GM10248 (cell line): Measurements from ENCODE around the gene ANKRD17.
"Not testable (repeated sequence)": the region's sequence is repeated elsewhere in the genome, so short reads cannot be mapped to it uniquely, and the experiment has no call there.

Experiments
- CTCF ChIA-PET: fragments of 300-600 bp; sonication (Branson Sonifier 250); formaldehyde crosslinking; extraction: SDS; loops from one replicate; lab custom pipeline; 2021; ENCODE audit warnings: antibody characterized with exemption; lab: Yijun Ruan, JAX
- POLR2A ChIA-PET: fragments of 350-650 bp; sonication (Branson Sonifier 250); formaldehyde crosslinking; extraction: SDS; loops from one replicate; lab custom pipeline; 2020; ENCODE audit warnings: antibody characterized with exemption; lab: Yijun Ruan, JAX
- DNase-seq: peaks from one replicate; pipeline ENCODE4 v3.0.0; 2012; ENCODE audit errors: extremely low spot score
- TF ChIP-seq, protein P1 (sequence below): IDR thresholded peaks from 2 replicates; pipeline ENCODE4 v1.5.1; 2012; ENCODE audit warnings: mild to moderate bottlenecking, low read depth; ENCODE audit errors: extremely low read depth, missing control alignments, control extremely low read depth

Gene ANKRD17

DNA sequence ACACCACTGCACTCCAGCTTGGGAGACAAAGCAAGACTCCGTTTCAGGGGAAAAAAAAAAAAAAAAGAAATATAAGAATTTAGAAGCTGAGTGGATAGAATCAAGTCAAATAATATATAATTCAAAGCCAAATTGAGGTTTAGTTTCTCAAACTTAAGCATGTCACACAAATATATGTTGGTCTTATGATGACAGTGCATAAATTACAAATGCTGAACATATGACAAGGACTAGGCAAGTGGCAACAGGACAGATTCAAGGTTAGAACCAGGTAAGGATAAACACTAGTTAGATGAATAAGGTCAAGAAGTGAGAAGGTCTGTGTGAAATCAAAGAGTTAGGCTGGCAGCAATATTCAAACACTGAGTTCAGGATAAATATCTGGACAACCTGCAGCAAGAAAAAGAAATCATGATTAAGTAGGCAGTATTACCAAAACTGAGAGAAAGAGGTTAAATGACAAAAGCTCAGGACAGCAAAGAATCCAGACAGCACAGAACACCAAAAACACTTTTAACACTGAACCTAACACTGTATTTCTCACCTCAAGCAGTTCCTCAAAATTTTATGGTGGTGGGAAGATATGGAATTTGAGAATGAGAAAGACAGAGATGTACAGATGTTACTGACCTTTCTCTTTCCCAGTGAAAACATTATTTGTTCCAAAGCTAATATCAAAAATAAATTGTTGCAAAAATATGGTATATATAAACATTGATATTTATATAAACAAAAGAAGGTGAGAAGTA lies 45.4 kb downstream of the ANKRD17 start:
- no peak for DNase-seq
- ChIA-PET POLR2A (no interaction called here), CTCF (interaction anchor here (1.1 to 2.3 kb wide), 2 partner anchors 9 to 93 kb away, joined by 3 to 13 read pairs; no protein-coding TSS in a partner anchor)
- TF ChIP-seq, protein P1, sequence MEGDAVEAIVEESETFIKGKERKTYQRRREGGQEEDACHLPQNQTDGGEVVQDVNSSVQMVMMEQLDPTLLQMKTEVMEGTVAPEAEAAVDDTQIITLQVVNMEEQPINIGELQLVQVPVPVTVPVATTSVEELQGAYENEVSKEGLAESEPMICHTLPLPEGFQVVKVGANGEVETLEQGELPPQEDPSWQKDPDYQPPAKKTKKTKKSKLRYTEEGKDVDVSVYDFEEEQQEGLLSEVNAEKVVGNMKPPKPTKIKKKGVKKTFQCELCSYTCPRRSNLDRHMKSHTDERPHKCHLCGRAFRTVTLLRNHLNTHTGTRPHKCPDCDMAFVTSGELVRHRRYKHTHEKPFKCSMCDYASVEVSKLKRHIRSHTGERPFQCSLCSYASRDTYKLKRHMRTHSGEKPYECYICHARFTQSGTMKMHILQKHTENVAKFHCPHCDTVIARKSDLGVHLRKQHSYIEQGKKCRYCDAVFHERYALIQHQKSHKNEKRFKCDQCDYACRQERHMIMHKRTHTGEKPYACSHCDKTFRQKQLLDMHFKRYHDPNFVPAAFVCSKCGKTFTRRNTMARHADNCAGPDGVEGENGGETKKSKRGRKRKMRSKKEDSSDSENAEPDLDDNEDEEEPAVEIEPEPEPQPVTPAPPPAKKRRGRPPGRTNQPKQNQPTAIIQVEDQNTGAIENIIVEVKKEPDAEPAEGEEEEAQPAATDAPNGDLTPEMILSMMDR: no peak

DNA sequence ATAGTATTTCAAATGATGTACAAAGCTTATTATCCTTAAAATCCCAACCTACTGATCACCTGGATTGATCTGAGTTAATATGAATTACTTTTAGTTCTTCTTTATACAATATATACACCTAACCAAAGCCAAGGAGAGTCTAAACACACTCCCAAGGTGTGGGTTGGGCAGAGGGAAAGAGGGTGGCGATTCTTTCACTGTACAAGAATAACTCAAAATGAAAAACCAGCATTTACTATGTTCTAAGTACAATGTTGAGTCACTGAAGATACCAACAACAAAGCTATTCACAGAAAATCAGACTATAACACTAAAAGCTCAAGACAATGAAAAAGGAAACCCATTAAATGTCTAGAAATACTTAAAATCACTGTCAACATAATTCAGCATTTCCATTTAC lies 46.6 kb downstream of the ANKRD17 start:
- no peak for DNase-seq
- POLR2A ChIA-PET: no interaction called here
- CTCF ChIA-PET: interaction anchor here (1.1 to 2.3 kb wide), 7 partner anchors 10 to 123 kb away, joined by 3 to 13 read pairs (median 4); no protein-coding TSS in a partner anchor
- TF ChIP-seq, protein P1: no peak

DNA sequence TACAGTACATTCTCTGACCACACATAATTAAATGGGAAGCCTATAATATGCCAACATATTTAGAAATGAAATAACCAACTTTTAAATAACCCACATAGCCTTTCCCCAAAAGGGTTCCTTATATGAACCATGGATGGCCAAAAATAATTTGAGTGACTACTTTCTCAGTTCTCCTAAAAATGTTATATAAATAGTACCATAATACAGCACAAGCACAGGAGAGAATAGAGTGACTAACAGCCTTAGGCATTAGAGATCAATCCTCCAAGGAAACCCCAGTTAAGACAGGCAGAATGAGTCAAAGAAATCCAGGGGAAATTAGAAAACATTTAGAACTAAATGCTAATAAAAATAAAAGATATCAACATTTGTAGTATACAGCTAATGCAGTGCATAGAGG lies 50.2 kb downstream of the ANKRD17 start:
- TF ChIP-seq, protein P1: no peak
- CTCF ChIA-PET: interaction anchor here (0.9 kb wide), 1 partner anchor 15 kb away, joined by 3 read pairs; no protein-coding TSS in a partner anchor
- no peak for DNase-seq
- POLR2A ChIA-PET: no interaction called here

DNA sequence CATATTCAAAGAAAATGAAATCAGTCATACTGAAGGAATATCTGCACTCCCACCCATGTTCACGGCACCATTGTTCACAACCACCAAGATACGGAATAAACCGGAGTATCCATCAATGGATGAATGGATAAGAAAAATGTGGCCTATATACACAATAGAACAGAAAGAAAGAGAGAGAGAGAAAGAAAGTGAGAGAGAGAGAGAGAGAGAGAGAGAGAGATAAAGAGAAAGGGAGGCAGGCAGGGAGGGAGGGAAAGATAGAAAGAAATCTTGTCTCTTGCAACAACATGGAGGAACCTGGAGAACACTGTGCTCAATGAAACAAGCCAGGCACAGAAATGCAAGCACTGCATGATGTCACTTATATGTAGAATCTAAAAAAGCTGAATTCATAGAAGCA lies 52.4 kb downstream of the ANKRD17 start:
- ChIA-PET CTCF (interaction anchor here (3.2 kb wide), 1 partner anchor 10 kb away, joined by 17 read pairs; no protein-coding TSS in a partner anchor), POLR2A (no interaction called here)
- TF ChIP-seq, protein P1: no peak
- no peak for DNase-seq

DNA sequence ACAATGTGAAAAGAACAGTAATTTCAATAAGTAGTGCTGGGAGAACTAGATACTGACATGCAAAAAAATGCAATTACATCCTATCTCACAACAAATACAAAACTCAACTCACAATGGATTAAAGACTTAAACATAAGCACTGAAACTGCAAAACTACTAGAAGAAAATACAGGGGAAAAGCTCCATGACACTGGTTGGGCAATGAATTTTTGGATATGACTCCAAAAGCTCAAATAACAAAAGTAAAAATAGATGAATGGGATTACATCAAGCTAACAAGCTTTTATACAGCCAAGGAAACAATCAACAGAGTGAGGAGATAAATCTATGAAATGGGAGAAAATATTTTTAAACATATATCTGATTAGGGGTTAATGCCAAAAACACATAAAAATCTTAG lies 53.1 kb downstream of the ANKRD17 start:
- CTCF ChIA-PET: interaction anchor here (1.0 to 3.2 kb wide), 2 partner anchors 9 to 17 kb away, joined by 3 to 17 read pairs; no protein-coding TSS in a partner anchor
- TF ChIP-seq, protein P1: no peak
- POLR2A ChIA-PET: no interaction called here

DNA sequence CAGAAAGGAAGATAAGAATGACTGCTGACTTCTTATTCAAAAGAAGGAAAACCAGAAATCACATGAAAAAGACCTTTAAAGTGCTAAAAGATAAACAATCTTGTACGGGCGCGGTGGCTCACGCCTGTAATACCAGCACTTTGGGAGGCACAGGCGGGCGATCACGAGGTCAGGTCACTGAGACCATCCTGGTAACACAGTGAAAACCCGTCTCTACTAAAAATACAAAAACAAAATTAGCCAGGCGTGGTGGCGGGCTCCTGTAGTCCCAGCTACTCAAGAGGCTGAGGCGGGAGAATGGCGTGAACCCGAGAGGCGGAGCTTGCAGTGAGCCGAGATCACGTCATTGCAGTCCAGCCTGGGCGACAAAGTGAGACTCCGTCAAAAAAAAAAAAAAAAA lies 54.6 kb downstream of the ANKRD17 start:
- POLR2A ChIA-PET, CTCF ChIA-PET, DNase-seq: not testable (repeated sequence)

More for the DNA sequence above, 53.1 kb downstream of the ANKRD17 start:
- DNase-seq: no peak

DNA sequence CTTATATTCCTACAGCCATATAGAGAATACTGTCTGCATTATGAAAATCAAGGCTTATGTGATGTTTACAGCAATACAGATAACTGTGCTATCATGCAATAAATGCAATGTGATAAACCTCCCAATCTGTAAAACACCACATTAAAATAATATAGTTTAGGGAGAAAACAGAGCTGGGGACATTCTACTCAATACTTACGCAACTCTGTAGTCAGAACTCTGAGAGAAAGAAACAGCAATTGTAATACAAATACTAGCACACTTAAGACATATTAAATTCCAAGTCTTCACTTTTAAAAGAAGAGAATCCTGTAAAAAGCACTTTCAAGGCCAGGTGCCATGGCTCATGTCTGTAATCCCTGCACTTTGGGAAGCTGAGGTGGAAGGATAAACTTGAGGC lies 61.4 kb downstream of the ANKRD17 start:
- TF ChIP-seq, protein P1: no peak
- DNase-seq: no peak
- ChIA-PET POLR2A (no interaction called here), CTCF (interaction anchor here (1.3 to 2.3 kb wide), 5 partner anchors 9 to 34 kb away, joined by 3 to 17 read pairs (median 8); no protein-coding TSS in a partner anchor)
